WTC11 (cell line): ENCODE measurements around the gene GRIK2. TPM values are rescaled to one million over a fixed set of nuclear protein-coding genes. Genes with fewer than 3 reads are reported as not detected.

Experiments used
- ATAC-seq: fragments of 200-7000 bp; cut with Tn5 transposase; 2 replicates; pipeline ENCODE4 v1.10.0; 2021; ENCODE audit warnings: mild to moderate bottlenecking, moderate library complexity
- CTCF ChIA-PET: fragments of 300-600 bp; sonication (Branson Sonifier 250); formaldehyde crosslinking; loops from one replicate; lab custom pipeline; 2021; ENCODE audit warnings: antibody characterized with exemption; lab: Charles Lee
- POLR2A ChIA-PET: fragments of 350-600 bp; sonication (Branson Sonifier 250); formaldehyde crosslinking; loops from one replicate; lab custom pipeline; 2021; ENCODE audit warnings: antibody characterized with exemption; lab: Charles Lee
- DNase-seq: peaks from one replicate; pipeline ENCODE4 v3.0.0; 2021; ENCODE audit warnings: low spot score
- H3K27ac Mint-ChIP-seq: 2 replicates; pipeline ENCODE4 v1.8.0; 2021; ENCODE audit warnings: mixed read lengths
- H3K27me3 Mint-ChIP-seq: 2 replicates; pipeline ENCODE4 v1.8.0; 2021; ENCODE audit warnings: low read depth, mild to moderate bottlenecking, moderate library complexity, mixed read lengths
- H3K36me3 Mint-ChIP-seq: 2 replicates; pipeline ENCODE4 v1.8.0; 2021; ENCODE audit warnings: mixed read lengths
- H3K4me1 Mint-ChIP-seq: 2 replicates; pipeline ENCODE4 v1.8.0; 2022; ENCODE audit warnings: mixed read lengths
- H3K4me3 Mint-ChIP-seq: 2 replicates; pipeline ENCODE4 v1.8.0; 2021; ENCODE audit warnings: mild to moderate bottlenecking, moderate library complexity, mixed read lengths
- H3K9me3 Mint-ChIP-seq: 2 replicates; pipeline ENCODE4 v1.8.0; 2021; ENCODE audit warnings: mixed read lengths
- EMX1 ChIP-seq: fragments of 250-450 bp; sonication (Bioruptor Pico); IDR thresholded peaks from 2 replicates; pipeline ENCODE4 v1.8.0; 2021; ENCODE audit warnings: mild to moderate bottlenecking
- ETV6 ChIP-seq: sonication (generic); formaldehyde crosslinking; IDR thresholded peaks from 2 replicates; pipeline ENCODE4 v1.8.1; 2022; ENCODE audit warnings: mild to moderate bottlenecking, missing genetic modification reagents
- FOXK1 ChIP-seq: sonication (generic); formaldehyde crosslinking; IDR thresholded peaks from 2 replicates; pipeline ENCODE4 v1.8.0; 2022; ENCODE audit warnings: mild to moderate bottlenecking, moderate library complexity, missing genetic modification reagents
- FOXP1 ChIP-seq: sonication (generic); formaldehyde crosslinking; IDR thresholded peaks from 2 replicates; pipeline ENCODE4 v1.8.0; 2022; ENCODE audit warnings: missing genetic modification reagents, mild to moderate bottlenecking, moderate library complexity, borderline replicate concordance
- GTF2I ChIP-seq: fragments of 250-450 bp; sonication (Bioruptor Pico); conservative IDR thresholded peaks from 2 replicates; pipeline ENCODE4 v1.4.0; 2021; ENCODE audit warnings: mild to moderate bottlenecking
- IRF2 ChIP-seq: sonication (generic); formaldehyde crosslinking; IDR thresholded peaks from 2 replicates; pipeline ENCODE4 v1.8.0; 2022; ENCODE audit warnings: low read depth, missing genetic modification reagents, borderline replicate concordance
- JAZF1 ChIP-seq: fragments of 250-450 bp; sonication (Bioruptor Pico); IDR thresholded peaks from 2 replicates; pipeline ENCODE4 v1.9.0; 2021; ENCODE audit warnings: moderate library complexity, mild to moderate bottlenecking, inconsistent platforms
- MXD4 ChIP-seq: fragments of 250-450 bp; sonication (Bioruptor Pico); IDR thresholded peaks from 2 replicates; pipeline ENCODE4 v1.8.0; 2021; ENCODE audit warnings: mild to moderate bottlenecking, moderate library complexity, borderline replicate concordance
- MYBL2 ChIP-seq: sonication (generic); formaldehyde crosslinking; IDR thresholded peaks from 2 replicates; pipeline ENCODE4 v1.8.1; 2023; ENCODE audit warnings: mild to moderate bottlenecking, moderate library complexity, missing genetic modification reagents
- NR3C1 ChIP-seq: sonication (generic); formaldehyde crosslinking; conservative IDR thresholded peaks from 2 replicates; pipeline ENCODE4 v1.8.1; 2023; ENCODE audit warnings: low read depth, mild to moderate bottlenecking, missing genetic modification reagents
- SMAD3 ChIP-seq: sonication (generic); formaldehyde crosslinking; IDR thresholded peaks from 2 replicates; pipeline ENCODE4 v1.8.0; 2022; ENCODE audit warnings: missing genetic modification reagents, mild to moderate bottlenecking, borderline replicate concordance
- SP1 ChIP-seq: sonication (generic); formaldehyde crosslinking; conservative IDR thresholded peaks from 2 replicates; pipeline ENCODE4 v1.8.1; 2022; ENCODE audit warnings: missing genetic modification reagents
- TCF7 ChIP-seq: sonication (generic); formaldehyde crosslinking; IDR thresholded peaks from 2 replicates; pipeline ENCODE4 v1.8.0; 2022; ENCODE audit warnings: mild to moderate bottlenecking, low read depth, missing genetic modification reagents, moderate library complexity
- ZBTB21 ChIP-seq: sonication (generic); formaldehyde crosslinking; IDR thresholded peaks from 2 replicates; pipeline ENCODE4 v1.8.1; 2023; ENCODE audit warnings: mild to moderate bottlenecking, missing genetic modification reagents, borderline replicate concordance
- ZNF317 ChIP-seq: sonication (generic); formaldehyde crosslinking; IDR thresholded peaks from 2 replicates; pipeline ENCODE4 v1.8.1; 2023; ENCODE audit warnings: low read depth, mild to moderate bottlenecking, moderate library complexity, missing genetic modification reagents, borderline replicate concordance
- total RNA-seq: library from RNA; stranded (reverse); gene quantifications from 3 replicates; pipeline ENCODE4 v1.2.3, GENCODE V29; 2021
- TF ChIP-seq, protein P1 (sequence below): sonication (generic); formaldehyde crosslinking; IDR thresholded peaks from 2 replicates; pipeline ENCODE4 v1.8.0; 2022; ENCODE audit warnings: missing genetic modification reagents
- TF ChIP-seq, protein P2 (sequence below): sonication (generic); formaldehyde crosslinking; IDR thresholded peaks from 2 replicates; pipeline ENCODE4 v1.8.0; 2022; ENCODE audit warnings: mild to moderate bottlenecking, missing genetic modification reagents
- TF ChIP-seq, protein P3 (sequence below): sonication (generic); formaldehyde crosslinking; IDR thresholded peaks from 2 replicates; pipeline ENCODE4 v1.8.0; 2023; ENCODE audit warnings: missing genetic modification reagents, mild to moderate bottlenecking, borderline replicate concordance
- TF ChIP-seq, protein P4 (sequence below): sonication (generic); formaldehyde crosslinking; conservative IDR thresholded peaks from 2 replicates; pipeline ENCODE4 v1.8.1; 2022; ENCODE audit warnings: mild to moderate bottlenecking, missing genetic modification reagents
- TF ChIP-seq, protein P5 (sequence below): sonication (generic); formaldehyde crosslinking; IDR thresholded peaks from 2 replicates; pipeline ENCODE4 v1.8.0; 2022; ENCODE audit warnings: mild to moderate bottlenecking, missing genetic modification reagents

The GRIK2 gene
- total RNA-seq, 1 experiment from 2014 or later: 2.7 TPM

DNA sequence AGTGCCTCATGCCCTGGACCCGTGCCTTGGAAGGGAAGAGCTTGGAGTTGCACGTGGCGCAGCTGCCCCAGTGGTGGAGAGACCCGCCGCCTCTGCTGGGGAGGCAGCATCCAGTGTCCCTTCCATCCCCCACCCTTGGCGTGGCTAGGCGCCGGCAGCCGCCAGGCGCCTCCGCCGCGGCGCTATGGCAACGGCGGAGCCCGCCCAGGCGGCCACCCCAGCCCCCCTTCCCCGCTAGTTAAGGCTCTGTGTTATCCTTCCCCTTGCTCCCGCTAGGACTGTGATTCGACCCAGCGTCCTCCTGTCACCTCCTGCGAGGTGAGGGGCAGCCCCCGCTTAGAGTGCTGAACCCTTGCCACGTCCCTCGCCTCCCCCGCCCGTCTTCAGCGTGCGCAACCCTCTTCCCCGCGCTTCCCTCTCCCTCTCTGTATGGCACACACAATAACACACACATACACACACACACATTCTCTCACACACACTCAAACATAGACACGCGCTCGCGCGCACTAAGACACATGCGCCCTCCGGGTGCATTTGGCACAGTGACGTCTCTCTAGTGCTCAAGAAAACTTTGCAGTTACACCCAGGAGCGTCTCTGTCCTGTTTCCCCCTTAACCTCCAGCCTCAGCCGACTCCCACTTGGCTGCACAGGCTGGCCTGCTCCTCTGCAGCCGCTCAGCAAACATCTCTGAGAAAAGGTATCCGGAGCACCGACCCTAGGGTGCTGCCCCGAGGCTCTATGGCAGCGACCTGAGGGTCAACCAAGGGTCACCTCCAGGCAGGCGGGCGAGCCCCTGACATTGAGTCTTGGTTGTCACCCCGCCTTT is 8.5 kb downstream of the GRIK2 start (continued):
- TF ChIP-seq MYBL2 (CRISPR knock-in tag) (peak; percentile 64; the same call in 1 of the 2 replicates), FOXP1 (peak; percentile 49; the same call in 1 of the 2 replicates), IRF2 (CRISPR knock-in tag) (no peak), JAZF1 (CRISPR knock-in tag) (no peak), ZBTB21 (CRISPR knock-in tag) (no peak)
- TF ChIP-seq, protein P1, sequence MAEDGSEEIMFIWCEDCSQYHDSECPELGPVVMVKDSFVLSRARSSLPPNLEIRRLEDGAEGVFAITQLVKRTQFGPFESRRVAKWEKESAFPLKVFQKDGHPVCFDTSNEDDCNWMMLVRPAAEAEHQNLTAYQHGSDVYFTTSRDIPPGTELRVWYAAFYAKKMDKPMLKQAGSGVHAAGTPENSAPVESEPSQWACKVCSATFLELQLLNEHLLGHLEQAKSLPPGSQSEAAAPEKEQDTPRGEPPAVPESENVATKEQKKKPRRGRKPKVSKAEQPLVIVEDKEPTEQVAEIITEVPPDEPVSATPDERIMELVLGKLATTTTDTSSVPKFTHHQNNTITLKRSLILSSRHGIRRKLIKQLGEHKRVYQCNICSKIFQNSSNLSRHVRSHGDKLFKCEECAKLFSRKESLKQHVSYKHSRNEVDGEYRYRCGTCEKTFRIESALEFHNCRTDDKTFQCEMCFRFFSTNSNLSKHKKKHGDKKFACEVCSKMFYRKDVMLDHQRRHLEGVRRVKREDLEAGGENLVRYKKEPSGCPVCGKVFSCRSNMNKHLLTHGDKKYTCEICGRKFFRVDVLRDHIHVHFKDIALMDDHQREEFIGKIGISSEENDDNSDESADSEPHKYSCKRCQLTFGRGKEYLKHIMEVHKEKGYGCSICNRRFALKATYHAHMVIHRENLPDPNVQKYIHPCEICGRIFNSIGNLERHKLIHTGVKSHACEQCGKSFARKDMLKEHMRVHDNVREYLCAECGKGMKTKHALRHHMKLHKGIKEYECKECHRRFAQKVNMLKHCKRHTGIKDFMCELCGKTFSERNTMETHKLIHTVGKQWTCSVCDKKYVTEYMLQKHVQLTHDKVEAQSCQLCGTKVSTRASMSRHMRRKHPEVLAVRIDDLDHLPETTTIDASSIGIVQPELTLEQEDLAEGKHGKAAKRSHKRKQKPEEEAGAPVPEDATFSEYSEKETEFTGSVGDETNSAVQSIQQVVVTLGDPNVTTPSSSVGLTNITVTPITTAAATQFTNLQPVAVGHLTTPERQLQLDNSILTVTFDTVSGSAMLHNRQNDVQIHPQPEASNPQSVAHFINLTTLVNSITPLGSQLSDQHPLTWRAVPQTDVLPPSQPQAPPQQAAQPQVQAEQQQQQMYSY: no peak
- TF ChIP-seq, protein P2, sequence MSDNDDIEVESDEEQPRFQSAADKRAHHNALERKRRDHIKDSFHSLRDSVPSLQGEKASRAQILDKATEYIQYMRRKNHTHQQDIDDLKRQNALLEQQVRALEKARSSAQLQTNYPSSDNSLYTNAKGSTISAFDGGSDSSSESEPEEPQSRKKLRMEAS (CRISPR knock-in tag): peak; percentile 74

DNA sequence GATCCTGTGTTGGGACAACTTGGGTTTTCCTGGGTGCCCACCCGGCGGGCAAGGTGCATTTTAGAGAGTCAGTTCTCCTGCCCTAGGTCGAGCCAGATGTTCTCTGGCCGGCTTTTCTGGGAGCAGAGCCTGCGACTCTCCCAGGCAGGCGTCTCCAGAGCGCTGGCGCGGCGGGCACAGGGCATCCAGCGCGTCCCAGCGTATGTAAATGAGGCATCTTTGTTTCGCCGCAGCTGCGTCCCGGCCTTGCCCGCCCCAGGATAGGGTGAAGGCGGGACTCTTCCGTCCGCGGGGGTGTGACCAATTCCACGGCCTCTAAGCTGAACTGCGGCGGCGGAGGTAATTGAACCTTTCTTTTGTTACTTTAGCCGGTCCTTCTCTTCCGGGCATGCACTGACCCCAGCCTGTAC is 9.1 kb downstream of the GRIK2 start:
- DNase-seq (peak; percentile 70), ATAC-seq (peak; percentile 65)
- ChIA-PET CTCF (interaction anchor here (1.1 to 1.3 kb wide), 2 partner anchors 9 to 16 kb away, joined by 3 to 6 read pairs; partner anchors contain the start of gene GRIK2), POLR2A (no interaction called here)
- TF ChIP-seq, protein P3, sequence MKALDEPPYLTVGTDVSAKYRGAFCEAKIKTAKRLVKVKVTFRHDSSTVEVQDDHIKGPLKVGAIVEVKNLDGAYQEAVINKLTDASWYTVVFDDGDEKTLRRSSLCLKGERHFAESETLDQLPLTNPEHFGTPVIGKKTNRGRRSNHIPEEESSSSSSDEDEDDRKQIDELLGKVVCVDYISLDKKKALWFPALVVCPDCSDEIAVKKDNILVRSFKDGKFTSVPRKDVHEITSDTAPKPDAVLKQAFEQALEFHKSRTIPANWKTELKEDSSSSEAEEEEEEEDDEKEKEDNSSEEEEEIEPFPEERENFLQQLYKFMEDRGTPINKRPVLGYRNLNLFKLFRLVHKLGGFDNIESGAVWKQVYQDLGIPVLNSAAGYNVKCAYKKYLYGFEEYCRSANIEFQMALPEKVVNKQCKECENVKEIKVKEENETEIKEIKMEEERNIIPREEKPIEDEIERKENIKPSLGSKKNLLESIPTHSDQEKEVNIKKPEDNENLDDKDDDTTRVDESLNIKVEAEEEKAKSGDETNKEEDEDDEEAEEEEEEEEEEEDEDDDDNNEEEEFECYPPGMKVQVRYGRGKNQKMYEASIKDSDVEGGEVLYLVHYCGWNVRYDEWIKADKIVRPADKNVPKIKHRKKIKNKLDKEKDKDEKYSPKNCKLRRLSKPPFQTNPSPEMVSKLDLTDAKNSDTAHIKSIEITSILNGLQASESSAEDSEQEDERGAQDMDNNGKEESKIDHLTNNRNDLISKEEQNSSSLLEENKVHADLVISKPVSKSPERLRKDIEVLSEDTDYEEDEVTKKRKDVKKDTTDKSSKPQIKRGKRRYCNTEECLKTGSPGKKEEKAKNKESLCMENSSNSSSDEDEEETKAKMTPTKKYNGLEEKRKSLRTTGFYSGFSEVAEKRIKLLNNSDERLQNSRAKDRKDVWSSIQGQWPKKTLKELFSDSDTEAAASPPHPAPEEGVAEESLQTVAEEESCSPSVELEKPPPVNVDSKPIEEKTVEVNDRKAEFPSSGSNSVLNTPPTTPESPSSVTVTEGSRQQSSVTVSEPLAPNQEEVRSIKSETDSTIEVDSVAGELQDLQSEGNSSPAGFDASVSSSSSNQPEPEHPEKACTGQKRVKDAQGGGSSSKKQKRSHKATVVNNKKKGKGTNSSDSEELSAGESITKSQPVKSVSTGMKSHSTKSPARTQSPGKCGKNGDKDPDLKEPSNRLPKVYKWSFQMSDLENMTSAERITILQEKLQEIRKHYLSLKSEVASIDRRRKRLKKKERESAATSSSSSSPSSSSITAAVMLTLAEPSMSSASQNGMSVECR: no peak
- 0 out of 2 replicates have a peak, but pooled peaks have one; percentile 35 for TF ChIP-seq SP1 (CRISPR knock-in tag)
- H3K27me3 Mint-ChIP-seq: peaks cover 47% of the 10 kb centered on the region
- H3K36me3 Mint-ChIP-seq: no peaks in the 10 kb centered on the region
- H3K4me3 Mint-ChIP-seq: peak overlapping the region; percentile 79
- no peak overlapping the region for H3K27ac Mint-ChIP-seq
- no peaks in the 10 kb centered on the region for H3K9me3 Mint-ChIP-seq
- peaks cover 67% of the 10 kb centered on the region for H3K4me1 Mint-ChIP-seq

DNA sequence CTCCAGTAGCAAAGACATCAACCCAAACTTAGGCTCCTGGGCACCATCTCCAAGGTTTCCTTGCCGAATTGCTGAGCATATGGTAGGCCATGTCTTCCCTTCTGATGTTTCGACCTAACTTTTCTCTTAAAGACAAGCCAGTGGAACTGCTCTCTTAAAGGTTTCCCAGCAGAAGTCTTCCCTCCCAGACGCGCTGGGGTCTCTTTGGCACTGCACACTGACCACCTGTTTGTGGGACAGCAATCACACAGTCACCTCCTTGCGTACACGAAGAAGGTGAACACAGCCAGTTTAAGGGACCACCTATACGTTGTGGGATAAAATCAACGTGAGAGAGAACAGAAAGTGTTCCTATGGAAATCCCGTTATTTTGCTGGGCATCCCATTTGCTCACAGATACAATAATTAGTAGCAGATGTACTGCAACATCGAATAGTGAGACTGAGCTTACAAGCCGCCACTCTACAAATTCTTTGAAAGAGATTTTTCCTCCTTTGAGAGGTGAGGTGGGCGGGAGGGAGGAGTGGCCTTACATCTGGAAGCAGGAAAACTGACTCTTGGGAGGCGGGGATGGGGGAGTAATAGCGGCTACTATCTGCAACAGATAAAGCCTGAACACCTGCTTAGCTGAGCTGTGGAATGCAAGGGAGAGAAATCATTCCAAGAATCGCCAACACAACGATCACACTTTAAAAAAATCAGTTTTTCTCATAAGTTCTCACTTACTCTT is 9.9 kb downstream of the GRIK2 start:
- ChIA-PET CTCF (interaction anchor here (1.1 to 1.3 kb wide), 2 partner anchors 9 to 16 kb away, joined by 3 to 6 read pairs; partner anchors contain the start of gene GRIK2), POLR2A (interaction anchor here (0.7 kb wide), 1 partner anchor 1135 kb away, joined by 6 read pairs; no protein-coding TSS in a partner anchor)
- ATAC-seq: peak; percentile 20
- Mint-ChIP-seq H3K27me3 (peaks cover 43% of the 10 kb centered on the region), H3K27ac (no peak overlapping the region), H3K9me3 (no peaks in the 10 kb centered on the region), H3K4me1 (peaks cover 72% of the 10 kb centered on the region), H3K36me3 (no peaks in the 10 kb centered on the region), H3K4me3 (peak overlapping the region; percentile 79)
- peak; percentile 63 for DNase-seq
- TF ChIP-seq JAZF1 (CRISPR knock-in tag) (no peak), IRF2 (CRISPR knock-in tag) (no peak), MXD4 (CRISPR knock-in tag) (no peak), ETV6 (no peak; the same call in 1 of the 2 replicates), SMAD3 (no peak), GTF2I (CRISPR knock-in tag) (no peak), NR3C1 (no peak), EMX1 (CRISPR knock-in tag) (no peak), ZNF317 (no peak), FOXK1 (CRISPR knock-in tag) (no peak), MYBL2 (CRISPR knock-in tag) (no peak), TCF7 (CRISPR knock-in tag) (no peak)
- TF ChIP-seq, protein P4, sequence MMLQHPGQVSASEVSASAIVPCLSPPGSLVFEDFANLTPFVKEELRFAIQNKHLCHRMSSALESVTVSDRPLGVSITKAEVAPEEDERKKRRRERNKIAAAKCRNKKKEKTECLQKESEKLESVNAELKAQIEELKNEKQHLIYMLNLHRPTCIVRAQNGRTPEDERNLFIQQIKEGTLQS (CRISPR knock-in tag): no peak
- TF ChIP-seq, protein P5, sequence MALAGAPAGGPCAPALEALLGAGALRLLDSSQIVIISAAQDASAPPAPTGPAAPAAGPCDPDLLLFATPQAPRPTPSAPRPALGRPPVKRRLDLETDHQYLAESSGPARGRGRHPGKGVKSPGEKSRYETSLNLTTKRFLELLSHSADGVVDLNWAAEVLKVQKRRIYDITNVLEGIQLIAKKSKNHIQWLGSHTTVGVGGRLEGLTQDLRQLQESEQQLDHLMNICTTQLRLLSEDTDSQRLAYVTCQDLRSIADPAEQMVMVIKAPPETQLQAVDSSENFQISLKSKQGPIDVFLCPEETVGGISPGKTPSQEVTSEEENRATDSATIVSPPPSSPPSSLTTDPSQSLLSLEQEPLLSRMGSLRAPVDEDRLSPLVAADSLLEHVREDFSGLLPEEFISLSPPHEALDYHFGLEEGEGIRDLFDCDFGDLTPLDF (CRISPR knock-in tag): no peak
- TF ChIP-seq, protein P2 (CRISPR knock-in tag): no peak
